HL-60 (cell line): ENCODE results near the gene KDM8.

Source experiments
- DNase-seq, 2 experiments: peaks; one replicate each; pipeline ENCODE4 v3.0.0-alpha.2; 2010 to 2020; ENCODE audit warnings: low read depth in 1 of 2, low spot score in 1 of 2
- H3K27ac ChIP-seq: fragments of 250-450 bp; sonication (Bioruptor Pico); replicated peaks from 2 replicates; pipeline ENCODE4 v1.5.1; 2020; ENCODE audit warnings: mild to moderate bottlenecking, moderate library complexity
- H3K27me3 ChIP-seq: fragments of 250-450 bp; sonication (Bioruptor Pico); 2 replicates; pipeline ENCODE4 v1.5.1; 2021; ENCODE audit warnings: mild to moderate bottlenecking, moderate library complexity; ENCODE audit not compliant: insufficient read depth, poor library complexity, severe bottlenecking
- H3K4me3 ChIP-seq: replicated peaks from 2 replicates; pipeline ENCODE4 v1.5.1; 2011; ENCODE audit warnings: mild to moderate bottlenecking, control low read depth, low read length; ENCODE audit not compliant: insufficient read depth
- GABPA ChIP-seq: IDR thresholded peaks from 2 replicates; pipeline ENCODE4 v1.6.1; 2012; ENCODE audit warnings: low read depth
- POLR2AphosphoS5 ChIP-seq: IDR thresholded peaks from 2 replicates; pipeline ENCODE4 v1.6.1; 2012; ENCODE audit warnings: low read depth
- REST ChIP-seq: IDR thresholded peaks from 2 replicates; pipeline ENCODE4 v1.6.1; 2012; ENCODE audit warnings: low read depth; ENCODE audit not compliant: insufficient replicate concordance
- SPI1 ChIP-seq: IDR thresholded peaks from 2 replicates; pipeline ENCODE4 v1.6.1; 2012; ENCODE audit warnings: low read depth, mild to moderate bottlenecking, borderline replicate concordance
- TF ChIP-seq, protein P1 (sequence below): IDR thresholded peaks from one replicate; pipeline ENCODE4 v1.5.1; 2011; ENCODE audit warnings: low read length, control low read depth, inconsistent platforms; ENCODE audit not compliant: insufficient read depth

KDM8 gene

DNA sequence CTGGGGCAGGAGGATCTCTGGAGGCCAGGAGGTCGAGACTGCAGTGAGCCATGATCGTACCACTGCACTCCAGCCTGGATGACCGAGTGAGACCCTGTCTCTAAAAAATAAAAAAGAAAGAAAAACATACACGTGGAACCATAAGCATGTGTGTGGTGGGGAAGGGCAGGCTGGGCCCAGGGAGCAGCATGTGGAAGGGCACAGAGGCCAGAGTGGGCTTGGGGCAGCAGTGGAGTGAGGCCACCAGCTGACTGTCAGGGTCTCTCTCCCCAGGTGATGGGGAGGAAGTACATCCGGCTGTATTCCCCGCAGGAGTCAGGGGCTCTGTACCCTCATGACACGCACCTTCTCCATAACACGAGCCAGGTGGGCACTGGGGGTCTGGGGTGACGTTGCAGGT is 16.8 kb downstream of the KDM8 start:
- no peaks in the 10 kb centered on the region for H3K27me3 ChIP-seq
- H3K4me3 ChIP-seq: no peak overlapping the region
- H3K27ac ChIP-seq: no peak overlapping the region
- TF ChIP-seq POLR2AphosphoS5: no peak
- no peak for TF ChIP-seq GABPA
- no peak for TF ChIP-seq REST
- no peak for TF ChIP-seq SPI1
- no peak for DNase-seq

GRCh38 chr16:27220527-27220926 is 17.2 kb downstream of the KDM8 start:
- Histone ChIP-seq H3K27ac (no peak overlapping the region), H3K27me3 (no peaks in the 10 kb centered on the region), H3K4me3 (no peak overlapping the region)
- no peak for DNase-seq
- TF ChIP-seq POLR2AphosphoS5 (no peak), SPI1 (no peak), GABPA (no peak), REST (no peak)
- TF ChIP-seq, protein P1, sequence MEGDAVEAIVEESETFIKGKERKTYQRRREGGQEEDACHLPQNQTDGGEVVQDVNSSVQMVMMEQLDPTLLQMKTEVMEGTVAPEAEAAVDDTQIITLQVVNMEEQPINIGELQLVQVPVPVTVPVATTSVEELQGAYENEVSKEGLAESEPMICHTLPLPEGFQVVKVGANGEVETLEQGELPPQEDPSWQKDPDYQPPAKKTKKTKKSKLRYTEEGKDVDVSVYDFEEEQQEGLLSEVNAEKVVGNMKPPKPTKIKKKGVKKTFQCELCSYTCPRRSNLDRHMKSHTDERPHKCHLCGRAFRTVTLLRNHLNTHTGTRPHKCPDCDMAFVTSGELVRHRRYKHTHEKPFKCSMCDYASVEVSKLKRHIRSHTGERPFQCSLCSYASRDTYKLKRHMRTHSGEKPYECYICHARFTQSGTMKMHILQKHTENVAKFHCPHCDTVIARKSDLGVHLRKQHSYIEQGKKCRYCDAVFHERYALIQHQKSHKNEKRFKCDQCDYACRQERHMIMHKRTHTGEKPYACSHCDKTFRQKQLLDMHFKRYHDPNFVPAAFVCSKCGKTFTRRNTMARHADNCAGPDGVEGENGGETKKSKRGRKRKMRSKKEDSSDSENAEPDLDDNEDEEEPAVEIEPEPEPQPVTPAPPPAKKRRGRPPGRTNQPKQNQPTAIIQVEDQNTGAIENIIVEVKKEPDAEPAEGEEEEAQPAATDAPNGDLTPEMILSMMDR: no peak

- no peak for TF ChIP-seq POLR2AphosphoS5
- no peak for TF ChIP-seq SPI1
- no peak for TF ChIP-seq GABPA
- no peak for TF ChIP-seq REST
- TF ChIP-seq, protein P1: no peak
- DNase-seq: no peak
- Histone ChIP-seq H3K4me3 (no peak overlapping the region), H3K27me3 (no peaks in the 10 kb centered on the region), H3K27ac (no peak overlapping the region)
These were observed 17.7 kb downstream of the KDM8 start for GRCh38 chr16:27220991-27221390.

- TF ChIP-seq, protein P1: no peak
- TF ChIP-seq POLR2AphosphoS5: no peak
- TF ChIP-seq SPI1: no peak
- TF ChIP-seq GABPA: no peak
- no peak for TF ChIP-seq REST
- no peaks in the 10 kb centered on the region for H3K27me3 ChIP-seq
- H3K4me3 ChIP-seq: no peak overlapping the region
- no peak overlapping the region for H3K27ac ChIP-seq
- DNase-seq: no peak
These were observed 18.4 kb downstream of the KDM8 start for GRCh38 chr16:27221576-27222248.
